ENCODE data around the gene PLEKHF1.

PLEKHF1 gene

DNA sequence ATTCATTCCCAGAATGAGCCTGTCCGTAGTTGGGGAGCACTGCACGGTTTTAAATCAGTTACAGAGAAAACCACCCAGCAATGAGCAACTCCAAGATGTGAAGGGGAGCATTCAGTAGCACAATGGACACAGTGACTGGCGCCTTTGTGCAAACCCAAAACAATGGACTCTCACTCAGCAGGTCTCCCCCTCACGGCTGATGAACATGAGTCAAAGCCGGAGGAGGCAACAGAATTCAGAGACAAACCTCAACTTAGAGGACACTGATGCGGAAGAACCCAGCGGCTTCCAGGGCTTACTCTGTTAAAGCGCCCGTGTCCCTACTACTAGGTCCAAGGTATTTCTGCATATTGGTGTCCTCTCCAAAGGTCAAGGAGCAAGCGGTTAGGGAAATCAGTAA, 17.7 kb downstream of the PLEKHF1 start:
- POLR2A ChIA-PET = no interaction called here
- no peaks in the 10 kb centered on the region for H3K9me3 ChIP-seq (ENCODE audit: control extremely low read depth in 1 of 5, control insufficient read depth in 4 of 5, insufficient read depth in 2 of 5, low read depth in 1 of 5, low read length in 4 of 5)
- H3K4me3 ChIP-seq (ENCODE audit: control insufficient read depth in 1 of 7, extremely low read depth in 1 of 7, insufficient read depth in 4 of 7, low read depth in 2 of 7, low read length in 6 of 7) = no peak overlapping the region
- H3K4me1 ChIP-seq (ENCODE audit: control extremely low read depth in 1 of 4, control insufficient read depth in 4 of 4, insufficient read depth in 4 of 4, low read length in 3 of 4) = peaks cover 0 to 43% (median 31%) of the 10 kb centered on the region in 4 experiments
- no peaks in the 10 kb centered on the region for H3K27me3 ChIP-seq (replicated peaks in 2 of 5; ENCODE audit: control insufficient read depth in 4 of 5, insufficient read depth in 5 of 5, low read length in 4 of 5)
- H3K27ac ChIP-seq (ENCODE audit: insufficient read depth in 1 of 2, low read depth in 1 of 2, low read length in 2 of 2, poor library complexity in 1 of 2, severe bottlenecking in 2 of 2) = no peak overlapping the region
- CTCF ChIA-PET = interaction anchor here (1.1 to 8.1 kb wide), 2 partner anchors 17 to 73 kb away, joined by 3 to 69 read pairs; partner anchors contain the start of gene PLEKHF1
- 97% methylated on average over 10 of the region's 10 CpGs for WGBS (ENCODE audit: insufficient coverage)
- DNase-seq = no peak
- H3K36me3 ChIP-seq (ENCODE audit: control insufficient read depth in 4 of 4, insufficient read depth in 4 of 4, low read length in 3 of 4) = no peaks in the 10 kb centered on the region

DNA sequence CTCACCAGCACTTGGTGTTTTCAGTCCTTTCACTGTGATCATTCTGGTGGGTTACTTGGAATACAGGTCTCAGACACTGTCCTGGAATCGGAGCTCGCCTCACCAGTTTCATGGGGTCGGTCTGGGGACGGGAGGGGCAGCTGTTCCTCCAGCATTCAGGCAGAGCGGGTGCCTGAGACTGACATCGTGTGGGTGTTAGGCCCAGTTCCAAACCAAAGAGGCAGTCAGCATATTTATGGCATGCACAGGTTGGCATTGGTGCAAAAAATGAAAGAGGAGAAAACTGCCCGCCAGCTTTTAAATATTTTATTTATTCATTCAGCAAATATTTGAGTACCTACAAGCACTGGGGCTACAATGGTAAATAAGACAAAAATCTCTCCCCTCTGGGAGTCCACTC, 20.1 kb downstream of the PLEKHF1 start:
- H3K4me3 ChIP-seq (ENCODE audit: control insufficient read depth in 1 of 7, extremely low read depth in 1 of 7, insufficient read depth in 4 of 7, low read depth in 2 of 7, low read length in 6 of 7) = no peak overlapping the region
- H3K36me3 ChIP-seq (ENCODE audit: control insufficient read depth in 4 of 4, insufficient read depth in 4 of 4, low read length in 3 of 4) = no peaks in the 10 kb centered on the region
- no peak overlapping the region for H3K27ac ChIP-seq (ENCODE audit: insufficient read depth in 1 of 2, low read depth in 1 of 2, low read length in 2 of 2, poor library complexity in 1 of 2, severe bottlenecking in 2 of 2)
- no peaks in the 10 kb centered on the region for H3K27me3 ChIP-seq (replicated peaks in 2 of 5; ENCODE audit: control insufficient read depth in 4 of 5, insufficient read depth in 5 of 5, low read length in 4 of 5)
- ChIA-PET CTCF (interaction anchor here (0.7 to 2.2 kb wide), 5 partner anchors 9 to 79 kb away, joined by 3 to 7 read pairs (median 3); partner anchors contain the start of gene POP4), POLR2A (interaction anchor here (0.9 kb wide), 1 partner anchor 19 kb away, joined by 3 read pairs; no protein-coding TSS in a partner anchor)
- H3K9me3 ChIP-seq (ENCODE audit: control extremely low read depth in 1 of 5, control insufficient read depth in 4 of 5, insufficient read depth in 2 of 5, low read depth in 1 of 5, low read length in 4 of 5) = peaks cover 0 to 2% (median 0%) of the 10 kb centered on the region in 5 experiments
- DNase-seq = no peak
- peaks cover 0 to 41% (median 24%) of the 10 kb centered on the region in 4 experiments for H3K4me1 ChIP-seq (ENCODE audit: control extremely low read depth in 1 of 4, control insufficient read depth in 4 of 4, insufficient read depth in 4 of 4, low read length in 3 of 4)
- 47% methylated on average over 6 of the region's 7 CpGs for WGBS (ENCODE audit: insufficient coverage)

DNA sequence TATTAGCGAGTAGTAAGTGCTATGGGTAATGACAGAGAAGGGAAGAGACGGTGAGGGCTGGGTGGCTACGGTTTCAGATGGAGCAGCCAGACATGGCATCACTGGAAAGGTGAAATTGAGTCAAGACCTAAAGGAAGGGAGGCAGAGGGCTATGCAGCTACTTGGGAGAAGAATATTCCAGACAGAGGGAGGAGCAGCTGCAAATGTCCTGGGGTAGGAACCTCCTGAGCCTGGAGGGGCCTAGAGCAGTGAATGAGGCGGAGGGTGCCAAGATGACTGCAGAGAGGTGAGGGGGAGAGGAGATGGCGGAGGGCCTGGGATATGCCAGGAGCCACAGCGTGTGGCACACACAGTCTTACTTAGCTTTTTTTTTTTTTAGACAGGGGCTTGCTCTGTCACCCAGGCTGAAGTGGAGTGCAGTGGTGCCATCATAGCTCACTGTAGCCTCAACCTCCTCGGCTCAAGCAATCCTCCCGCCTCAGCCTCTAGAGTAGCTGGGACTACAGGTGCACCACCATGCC, 21.1 kb downstream of the PLEKHF1 start:
- ChIA-PET POLR2A (interaction anchor here (0.7 kb wide), 1 partner anchor 80 kb away, joined by 5 read pairs; the partner anchor contains the start of gene POP4), CTCF (interaction anchor here (0.6 to 2.2 kb wide), 6 partner anchors 8 to 129 kb away, joined by 3 to 7 read pairs (median 4); partner anchors contain the start of gene PLEKHF1)
- Histone ChIP-seq H3K27me3 (replicated peaks in 2 of 5; ENCODE audit: control insufficient read depth in 4 of 5, insufficient read depth in 5 of 5, low read length in 4 of 5) (no peaks in the 10 kb centered on the region), H3K4me1 (ENCODE audit: control extremely low read depth in 1 of 4, control insufficient read depth in 4 of 4, insufficient read depth in 4 of 4, low read length in 3 of 4) (peaks cover 0 to 33% (median 14%) of the 10 kb centered on the region in 4 experiments), H3K27ac (ENCODE audit: insufficient read depth in 1 of 2, low read depth in 1 of 2, low read length in 2 of 2, poor library complexity in 1 of 2, severe bottlenecking in 2 of 2) (no peak overlapping the region), H3K4me3 (ENCODE audit: control insufficient read depth in 1 of 7, extremely low read depth in 1 of 7, insufficient read depth in 4 of 7, low read depth in 2 of 7, low read length in 6 of 7) (no peak overlapping the region), H3K36me3 (ENCODE audit: control insufficient read depth in 4 of 4, insufficient read depth in 4 of 4, low read length in 3 of 4) (no peaks in the 10 kb centered on the region), H3K9me3 (ENCODE audit: control extremely low read depth in 1 of 5, control insufficient read depth in 4 of 5, insufficient read depth in 2 of 5, low read depth in 1 of 5, low read length in 4 of 5) (peaks cover 0 to 7% (median 4%) of the 10 kb centered on the region in 5 experiments)
- 100% methylated on average over 7 of the region's 8 CpGs for WGBS (ENCODE audit: insufficient coverage)
- no peak for DNase-seq

DNA sequence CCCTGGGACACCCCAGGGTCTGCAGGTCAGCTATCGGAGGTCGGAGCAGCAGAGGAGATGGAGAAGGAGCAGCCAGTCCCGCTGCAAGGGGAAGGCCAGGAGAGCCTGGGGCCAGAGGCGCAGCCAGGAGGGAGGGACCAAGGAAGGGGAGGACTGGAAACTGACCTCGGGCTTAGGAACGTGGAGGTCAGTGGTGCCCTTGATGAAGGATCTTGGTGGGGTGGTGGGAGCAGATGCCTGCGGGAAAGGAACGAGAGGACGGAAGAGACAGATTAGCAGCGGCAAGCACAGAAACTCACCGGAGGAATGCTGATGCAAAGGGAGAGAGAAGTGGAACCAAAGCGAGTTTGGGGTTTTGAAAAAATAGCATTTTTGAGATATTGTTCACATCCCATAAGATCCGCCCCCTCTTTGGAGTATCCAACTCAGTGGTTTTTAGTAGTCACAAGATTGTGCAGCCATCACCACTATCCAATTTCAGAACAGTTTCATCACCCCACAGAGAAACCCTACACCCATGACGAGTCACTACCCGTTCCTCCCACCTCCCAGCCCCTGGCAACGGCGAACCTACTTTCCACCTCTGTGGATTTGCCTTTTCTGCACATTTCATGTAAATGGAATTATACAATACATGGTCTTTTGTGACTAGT, 22.1 kb downstream of the PLEKHF1 start:
- POLR2A ChIA-PET = no interaction called here
- Histone ChIP-seq H3K4me3 (ENCODE audit: control insufficient read depth in 1 of 7, extremely low read depth in 1 of 7, insufficient read depth in 4 of 7, low read depth in 2 of 7, low read length in 6 of 7) (no peak overlapping the region), H3K27ac (ENCODE audit: insufficient read depth in 1 of 2, low read depth in 1 of 2, low read length in 2 of 2, poor library complexity in 1 of 2, severe bottlenecking in 2 of 2) (peak overlapping the region in 1 of 2 experiments; percentile 58), H3K27me3 (replicated peaks in 2 of 5; ENCODE audit: control insufficient read depth in 4 of 5, insufficient read depth in 5 of 5, low read length in 4 of 5) (no peaks in the 10 kb centered on the region), H3K36me3 (ENCODE audit: control insufficient read depth in 4 of 4, insufficient read depth in 4 of 4, low read length in 3 of 4) (no peaks in the 10 kb centered on the region), H3K4me1 (ENCODE audit: control extremely low read depth in 1 of 4, control insufficient read depth in 4 of 4, insufficient read depth in 4 of 4, low read length in 3 of 4) (peaks cover 0 to 24% (median 7%) of the 10 kb centered on the region in 4 experiments), H3K9me3 (ENCODE audit: control extremely low read depth in 1 of 5, control insufficient read depth in 4 of 5, insufficient read depth in 2 of 5, low read depth in 1 of 5, low read length in 4 of 5) (peaks cover 0 to 7% (median 4%) of the 10 kb centered on the region in 5 experiments)
- 97% methylated on average over 12 of the region's 17 CpGs for WGBS (ENCODE audit: insufficient coverage)
- CTCF ChIA-PET = interaction anchor here (1.3 to 2.2 kb wide), 2 partner anchors 29 to 76 kb away, joined by 4 to 7 read pairs; no protein-coding TSS in a partner anchor
- DNase-seq = peak in 2 of 3 donors; percentile 38

DNA sequence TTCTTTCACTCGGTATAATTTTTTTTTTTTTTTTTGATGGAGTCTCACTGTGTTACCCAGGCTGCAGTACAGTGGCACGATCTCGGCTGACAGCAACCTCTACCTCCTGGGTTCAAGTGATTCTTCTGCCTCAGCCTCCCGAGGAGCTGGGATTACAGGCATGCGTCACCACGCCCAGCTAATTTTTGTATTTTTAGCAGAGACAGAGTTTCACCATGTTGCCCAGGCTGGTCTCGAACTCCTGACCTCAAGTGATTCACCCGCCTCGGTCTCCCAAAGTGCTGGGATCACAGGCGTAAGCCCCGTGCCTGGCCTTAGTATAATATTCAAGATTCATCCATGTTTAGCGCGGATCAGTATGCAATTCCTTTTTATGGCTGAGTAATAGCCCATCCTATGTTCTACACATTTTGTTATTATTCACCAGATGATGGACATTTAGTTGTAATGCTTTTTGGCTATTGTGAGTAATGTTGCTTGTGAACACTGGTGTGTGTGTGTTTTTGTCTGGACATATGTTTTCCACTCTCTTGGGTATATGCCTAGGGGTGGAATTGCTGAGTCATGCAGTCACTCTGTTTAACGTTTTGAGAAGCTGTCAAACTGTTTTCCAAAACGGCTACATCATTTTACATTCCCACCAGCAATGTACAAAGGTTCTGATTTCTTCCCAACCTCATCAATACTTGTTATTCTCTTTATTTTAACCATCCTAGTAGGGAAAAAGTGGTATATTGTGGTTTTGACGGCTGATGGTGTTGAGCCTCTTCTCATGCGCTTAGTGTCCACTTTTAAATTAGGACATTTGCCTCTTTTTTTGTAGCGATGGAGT, 22.9 kb downstream of the PLEKHF1 start:
- DNase-seq = peak in 2 of 3 donors; percentile 63 to 71
- Histone ChIP-seq H3K36me3 (ENCODE audit: control insufficient read depth in 4 of 4, insufficient read depth in 4 of 4, low read length in 3 of 4) (no peaks in the 10 kb centered on the region), H3K4me3 (ENCODE audit: control insufficient read depth in 1 of 7, extremely low read depth in 1 of 7, insufficient read depth in 4 of 7, low read depth in 2 of 7, low read length in 6 of 7) (peak overlapping the region in 1 of 7 experiments; percentile 16), H3K27ac (ENCODE audit: insufficient read depth in 1 of 2, low read depth in 1 of 2, low read length in 2 of 2, poor library complexity in 1 of 2, severe bottlenecking in 2 of 2) (no peak overlapping the region), H3K9me3 (ENCODE audit: control extremely low read depth in 1 of 5, control insufficient read depth in 4 of 5, insufficient read depth in 2 of 5, low read depth in 1 of 5, low read length in 4 of 5) (peaks cover 0 to 7% (median 4%) of the 10 kb centered on the region in 5 experiments), H3K4me1 (ENCODE audit: control extremely low read depth in 1 of 4, control insufficient read depth in 4 of 4, insufficient read depth in 4 of 4, low read length in 3 of 4) (peaks cover 0 to 18% (median 7%) of the 10 kb centered on the region in 4 experiments), H3K27me3 (replicated peaks in 2 of 5; ENCODE audit: control insufficient read depth in 4 of 5, insufficient read depth in 5 of 5, low read length in 4 of 5) (no peaks in the 10 kb centered on the region)
- POLR2A ChIA-PET = no interaction called here
- CTCF ChIA-PET = interaction anchor here (0.6 to 0.9 kb wide), 2 partner anchors 14 to 81 kb away, joined by 4 to 5 read pairs; no protein-coding TSS in a partner anchor
- 91% methylated on average over 13 of the region's 18 CpGs for WGBS (ENCODE audit: insufficient coverage)

DNA sequence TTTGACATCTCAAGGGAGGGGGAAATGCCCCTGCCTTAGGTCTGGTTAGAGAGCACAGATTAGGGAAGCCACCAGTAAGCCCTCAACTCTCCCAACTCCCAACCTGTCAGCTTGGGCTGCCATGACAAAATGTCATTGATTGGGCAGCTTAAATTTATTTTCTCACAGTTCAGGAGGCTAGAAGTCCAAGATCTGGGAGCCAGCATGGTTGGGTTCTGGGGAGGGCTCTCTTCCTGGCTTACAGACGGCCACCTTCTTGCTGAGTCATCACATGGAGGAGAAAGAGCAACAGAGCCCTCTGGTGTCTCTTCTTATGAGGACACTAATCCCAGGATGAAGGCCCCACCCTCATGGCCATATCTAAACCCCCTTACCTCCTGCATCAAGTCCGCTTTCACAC, 25.6 kb downstream of the PLEKHF1 start:
- Histone ChIP-seq H3K9me3 (ENCODE audit: control extremely low read depth in 1 of 5, control insufficient read depth in 4 of 5, insufficient read depth in 2 of 5, low read depth in 1 of 5, low read length in 4 of 5) (peaks cover 0 to 7% (median 4%) of the 10 kb centered on the region in 5 experiments), H3K27me3 (replicated peaks in 2 of 5; ENCODE audit: control insufficient read depth in 4 of 5, insufficient read depth in 5 of 5, low read length in 4 of 5) (no peaks in the 10 kb centered on the region), H3K4me1 (ENCODE audit: control extremely low read depth in 1 of 4, control insufficient read depth in 4 of 4, insufficient read depth in 4 of 4, low read length in 3 of 4) (peaks cover 0 to 18% (median 3%) of the 10 kb centered on the region in 4 experiments), H3K36me3 (ENCODE audit: control insufficient read depth in 4 of 4, insufficient read depth in 4 of 4, low read length in 3 of 4) (no peaks in the 10 kb centered on the region), H3K4me3 (ENCODE audit: control insufficient read depth in 1 of 7, extremely low read depth in 1 of 7, insufficient read depth in 4 of 7, low read depth in 2 of 7, low read length in 6 of 7) (no peak overlapping the region), H3K27ac (ENCODE audit: insufficient read depth in 1 of 2, low read depth in 1 of 2, low read length in 2 of 2, poor library complexity in 1 of 2, severe bottlenecking in 2 of 2) (no peak overlapping the region)
- CTCF ChIA-PET = interaction anchor here (0.9 to 6.7 kb wide), 5 partner anchors 19 to 83 kb away, joined by 3 to 98 read pairs (median 9); partner anchors contain the start of gene C19orf12
- POLR2A ChIA-PET = no interaction called here
- WGBS (ENCODE audit: insufficient coverage) = 0% methylated on average over 1 of the region's 2 CpGs
- DNase-seq = peak; percentile 62 to 77 (median 74)
